Adrenal gland (tissue), 12 donors: Measurements from ENCODE around the gene RIC3. TPM values are rescaled to one million over a fixed set of nuclear protein-coding genes. Genes with fewer than 3 reads are reported as not detected.

Source experiments
- DNase-seq, 7 donors: peaks; one replicate each; pipeline ENCODE4 v3.0.0-alpha.2; 2019 to 2020
- H3K27ac ChIP-seq, 5 donors: fragments of 200-600 bp; sonication (generic) in 4 of 5; 1 replicate in 3 of 5; 2 replicates in 2 of 5; pipeline versions ENCODE4 v1.5.1 to v1.8.0; 2016 to 2020; ENCODE audit warnings: mild to moderate bottlenecking in 1 of 5
- H3K27me3 ChIP-seq: fragments of 200-600 bp; 2 replicates; pipeline ENCODE4 v1.8.0; 2021
- H3K36me3 ChIP-seq, 2 donors: fragments of 200-600 bp; replicated peaks in 1 of 2; 1 replicate in 1 of 2; 2 replicates in 1 of 2; pipeline versions ENCODE4 v1.5.1 to v1.8.0; 2018 to 2022
- H3K4me1 ChIP-seq, 2 donors: fragments of 200-600 bp; replicated peaks in 1 of 2; 1 replicate in 1 of 2; 2 replicates in 1 of 2; pipeline versions ENCODE4 v1.5.1 to v1.8.0; 2018 to 2021
- H3K4me3 ChIP-seq, 4 donors: fragments of 200-600 bp; sonication (generic) in 3 of 4; one replicate each; pipeline ENCODE4 v1.5.1; 2016 to 2018
- H3K9me3 ChIP-seq, 3 donors: fragments of 200-600 bp; sonication (generic) in 1 of 3; replicated peaks in 1 of 3; 1 replicate in 2 of 3; 2 replicates in 1 of 3; pipeline versions ENCODE4 v1.5.1 to v1.8.0; 2016 to 2021
- CTCF ChIP-seq, 6 experiments: fragments of 450-650 bp in 4 of 6; fragments of 200-600 bp in 2 of 6; sonication (generic) in 1 of 6; IDR thresholded peaks; 1 replicate in 5 of 6; 2 replicates in 1 of 6; pipeline versions ENCODE4 v1.5.1 to v1.8.0; 2016 to 2021; ENCODE audit warnings: antibody characterized with exemption in 6 of 6, mild to moderate bottlenecking in 2 of 6, moderate library complexity in 1 of 6
- POLR2A ChIP-seq, 2 donors: fragments of 450-650 bp; IDR thresholded peaks; one replicate each; pipeline ENCODE4 v1.6.1; 2017; ENCODE audit warnings: antibody characterized with exemption in 2 of 2, mild to moderate bottlenecking in 2 of 2, moderate library complexity in 1 of 2
- WGBS, 4 donors: extraction: QIAGEN DNeasy Blood & Tissue Kit in 2 of 4; methylation state at CpG; one replicate each; pipeline versions ENCODE4 v1.1.5 to v1.1.7; 2013 to 2017; 5-methylcytosine and 5-hydroxymethylcytosine counted together
- intact Hi-C, 2 donors: fragments of 100-400 bp; cut with DNase I; formaldehyde crosslinking; loops; one replicate each; pipeline versions ENCODE4 v1.14.1 to v1.15.0; 2022 to 2023
- polyA plus RNA-seq, 3 donors: library from polyadenylated mRNA; stranded (reverse); fragments of 200-250 nt in 2 of 3; fragments of 350-450 nt in 1 of 3; fragmentation: Illumina TruSeq in 1 of 3; extraction: RNeasy Lipid Tissue Mini Kit (QIAGEN cat#74804) in 1 of 3; gene quantifications; one replicate each; pipeline ENCODE4 v1.2.3, GENCODE V29; 2013 to 2014
- total RNA-seq, 9 donors: library from RNA; depleted of rRNA in 4 of 9; stranded (reverse); fragments of >200 nt in 4 of 9; fragments of 120-200 nt in 1 of 9; fragmentation: NEBNext Ultra II Directional in 1 of 9; extraction: Animal tissue kit (Norgen Biotek cat#: 25700) in 1 of 9; gene quantifications; one replicate each; pipeline versions ENCODE4 v1.1.0 to v1.2.4, GENCODE V29; 2013 to 2023
- donor health status: healthy with polysubstance abuse.
- donor health status: Bipolar disorder and iron deficiency.
- donor health status: DM: yes; HTN: yes; CAD: no.
- donor health status: DM: no; HTN: no; CAD: no.
- donor health status: DM: no; HTN: no; CAD: no.
- donor health status: DM: yes; HTN: yes; CAD: no.

The RIC3 gene
- total and polyA plus RNA-seq, 12 donors = 11.0 to 45.5 (median 29.4) TPM

- no peak for DNase-seq
- Histone ChIP-seq H3K4me1 (no peaks in the 10 kb centered on the region), H3K27me3 (no peaks in the 10 kb centered on the region), H3K4me3 (no peak overlapping the region), H3K27ac (no peak overlapping the region), H3K9me3 (no peaks in the 10 kb centered on the region), H3K36me3 (peaks cover 0 to 16% of the 10 kb centered on the region in 2 donors)
- intact Hi-C loops = no loop called here
- TF ChIP-seq CTCF (IDR thresholded peaks at IDR 0.05) (no peak), POLR2A (IDR thresholded peaks at IDR 0.05) (no peak)
- WGBS, 4 donors = 76 to 84% (median 77%) methylated on average over 2 of the region's 2 CpGs
Observed at GRCh38 chr11:8108421-8108820, 60.4 kb downstream of the RIC3 start.

DNA sequence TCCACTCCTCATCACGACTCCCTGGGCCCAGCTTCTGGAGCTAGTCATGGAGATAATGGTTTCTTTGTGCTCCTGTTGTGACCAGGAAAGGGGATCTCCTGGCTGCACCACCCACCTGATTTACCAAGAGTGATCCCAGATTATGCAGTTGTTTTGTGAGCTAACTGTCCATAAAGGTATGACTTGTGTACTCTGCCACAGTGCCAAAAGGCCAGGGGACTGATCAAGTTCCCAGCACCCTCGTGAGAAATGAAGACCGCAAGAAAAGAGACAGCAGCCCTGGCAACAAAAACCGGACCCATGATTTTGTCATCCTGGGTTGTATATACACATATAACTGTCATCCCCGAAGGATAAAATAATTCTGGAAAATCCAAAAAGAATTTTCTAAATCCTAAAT is 61.2 kb downstream of the RIC3 start:
- Histone ChIP-seq H3K27me3 (no peaks in the 10 kb centered on the region), H3K27ac (no peak overlapping the region), H3K4me1 (no peaks in the 10 kb centered on the region), H3K36me3 (peaks cover 0 to 17% of the 10 kb centered on the region in 2 donors), H3K9me3 (no peaks in the 10 kb centered on the region), H3K4me3 (no peak overlapping the region)
- intact Hi-C loops = no loop called here
- no peak for TF ChIP-seq CTCF (IDR thresholded peaks at IDR 0.05)
- no peak for TF ChIP-seq POLR2A (IDR thresholded peaks at IDR 0.05)
- 92 to 95% (median 93%) methylated on average over 5 of the region's 5 CpGs for WGBS, 4 donors
- no peak for DNase-seq

- DNase-seq = no peak
- Histone ChIP-seq H3K4me3 (no peak overlapping the region), H3K27me3 (no peaks in the 10 kb centered on the region), H3K4me1 (no peaks in the 10 kb centered on the region), H3K36me3 (peaks cover 0 to 22% of the 10 kb centered on the region in 2 donors), H3K9me3 (no peaks in the 10 kb centered on the region), H3K27ac (no peak overlapping the region)
- TF ChIP-seq CTCF (IDR thresholded peaks at IDR 0.05) (no peak), POLR2A (IDR thresholded peaks at IDR 0.05) (no peak)
- intact Hi-C loops = no loop called here
- WGBS, 4 donors = 84 to 95% (median 91%) methylated on average over 2 of the region's 2 CpGs
Observed at GRCh38 chr11:8106679-8107078, 62.1 kb downstream of the RIC3 start.

DNA sequence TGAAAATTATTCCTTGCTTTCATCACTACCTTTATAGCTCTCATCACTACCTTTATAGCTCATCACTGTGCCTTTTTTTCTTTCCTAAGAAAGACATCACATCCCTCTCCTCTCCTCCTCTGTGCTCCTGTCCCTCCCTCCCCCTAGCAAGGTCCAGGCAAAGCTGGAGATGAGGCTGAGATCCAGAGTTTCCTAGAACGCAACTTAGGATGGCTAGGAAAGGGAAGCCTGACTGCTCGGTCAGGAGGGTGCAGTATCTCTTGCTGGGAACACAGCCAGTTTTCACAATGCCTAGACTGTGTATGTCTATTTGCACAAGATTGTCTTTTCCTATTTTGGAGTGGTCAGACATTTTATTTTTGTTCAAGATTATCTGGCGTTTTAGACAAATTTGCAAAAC is 63.2 kb downstream of the RIC3 start:
- Histone ChIP-seq H3K4me3 (no peak overlapping the region), H3K9me3 (no peaks in the 10 kb centered on the region), H3K27ac (no peak overlapping the region), H3K27me3 (no peaks in the 10 kb centered on the region), H3K4me1 (no peaks in the 10 kb centered on the region), H3K36me3 (peaks cover 0 to 32% of the 10 kb centered on the region in 2 donors)
- WGBS, 4 donors = 81 to 86% (median 83%) methylated on average over 3 of the region's 3 CpGs
- DNase-seq = no peak
- intact Hi-C loops = no loop called here
- TF ChIP-seq CTCF (IDR thresholded peaks at IDR 0.05) = no peak
- TF ChIP-seq POLR2A (IDR thresholded peaks at IDR 0.05) = no peak
